ENCODE results near the gene DCTN5. TPM values are rescaled to one million over a fixed set of nuclear protein-coding genes. Genes with fewer than 3 reads are reported as not detected.

Gene DCTN5
- total and polyA plus RNA-seq, 2 of the 13 experiments (the other 11 are each of a cell fraction or from before 2014, with no cell fraction given), result 105 to 207 TPM

GRCh38 chr16:23673971-23674614 lies 32.8 kb downstream of the DCTN5 start:
- Histone ChIP-seq H3K79me2 (ENCODE audit: insufficient read depth, low read length) (peaks cover 4% of the 10 kb centered on the region), H3K4me1 (ENCODE audit: insufficient read depth, low read length) (peaks cover 43% of the 10 kb centered on the region), H3K4me3 (replicated peaks in 1 of 3; ENCODE audit: insufficient read depth in 1 of 3, low read depth in 2 of 3, low read length in 3 of 3) (peak overlapping the region in 2 of 3 experiments; percentile 16 to 33; a peak in 3 of 6 replicates), H4K20me1 (ENCODE audit: insufficient read depth, low read length) (peaks cover 4% of the 10 kb centered on the region; the same call in 1 of the 2 replicates), H3K9me3 (ENCODE audit: low read length) (no peaks in the 10 kb centered on the region), H3K9ac (ENCODE audit: insufficient read depth, low read depth, low read length) (peak overlapping the region; percentile 9; the same call in 1 of the 2 replicates), H3K4me2 (ENCODE audit: low read depth, low read length) (peak overlapping the region; percentile 76), H3K27ac (ENCODE audit: extremely low read length, insufficient read depth, low read length) (peak overlapping the region; percentile 52), H3K27me3 (ENCODE audit: control insufficient read depth in 1 of 2, insufficient read depth in 2 of 2, low read length in 2 of 2) (no peaks in the 10 kb centered on the region; a peak in 1 of 5 replicates), H2AFZ (ENCODE audit: low read length) (no peak overlapping the region), H3K36me3 (replicated peaks in 1 of 2; ENCODE audit: control insufficient read depth in 1 of 2, insufficient read depth in 2 of 2, low read length in 2 of 2) (peaks cover 14 to 34% of the 10 kb centered on the region in 2 experiments)
- WGBS (ENCODE audit: low lambda C conversion rate), result 12% methylated on average over 8 of the region's 8 CpGs
- intact Hi-C loops (cut with micrococcal nuclease; ENCODE audit: unreplicated experiment) (no loop called here), in situ Hi-C loops (cut with HindIII; ENCODE audit: extremely low pct_ligation_motif_present, low pct_unique_long_range_greater_than_20kb) (no loop called here)
- no TSS peak for BruUV-seq (replicated peaks)
- FAIRE-seq, result peak; percentile 68
- ChIA-PET CTCF (ENCODE audit: low intra/inter-chr PET ratio, low total read pairs) (no interaction called here), POLR2A (interaction anchor here (0.6 to 1.5 kb wide), 4 partner anchors 12 to 57 kb away, joined by 3 to 9 read pairs (median 4); partner anchors contain the start of genes DCTN5 and PALB2)
- peak; percentile 68 for ATAC-seq
- peak; percentile 84 for DNase-seq (ENCODE audit: low spot score)
- TF ChIP-seq ZMYM3 (CRISPR knock-in tag; IDR thresholded peaks at IDR 0.05) (0 out of 2 replicates have a peak, but pooled peaks have one; percentile 18), ZNF101 (CRISPR knock-in tag; IDR thresholded peaks at IDR 0.05; ENCODE audit: borderline replicate concordance, low read depth) (no peak), CEBPG (CRISPR knock-in tag; IDR thresholded peaks at IDR 0.05) (no peak), TEAD3 (CRISPR knock-in tag; optimal IDR thresholded peaks at IDR 0.05; ENCODE audit: borderline replicate concordance) (peak; percentile 75), ZNF407 (CRISPR knock-in tag; IDR thresholded peaks at IDR 0.05; ENCODE audit: not compliant biosample characterization) (no peak), MIER2 (CRISPR knock-in tag; IDR thresholded peaks at IDR 0.05) (no peak), REST (IDR thresholded peaks at IDR 0.05; ENCODE audit: borderline replicate concordance in 1 of 2, low read depth in 1 of 2, low read length in 2 of 2) (no peak), ZNF256 (CRISPR knock-in tag; conservative IDR thresholded peaks at IDR 0.05) (no peak), THAP7 (CRISPR knock-in tag; IDR thresholded peaks at IDR 0.05) (peak; percentile 35; the same call in 1 of the 2 replicates), ZKSCAN8 (CRISPR knock-in tag; IDR thresholded peaks at IDR 0.05; ENCODE audit: borderline replicate concordance) (no peak; the same call in 1 of the 2 replicates), ZNF549 (CRISPR knock-in tag; IDR thresholded peaks at IDR 0.05) (no peak)
